Left lobe of liver (tissue), 2 donors: ENCODE measurements around the gene SLC41A3. TPM values are rescaled to one million over a fixed set of nuclear protein-coding genes. Genes with fewer than 3 reads are reported as not detected.
"Not testable (repeated sequence)": the region's sequence is repeated elsewhere in the genome, so short reads cannot be mapped to it uniquely, and the experiment has no call there.

Experiments
- ATAC-seq: fragments of 200-7000 bp; cut with Tn5 transposase; one replicate; pipeline ENCODE4 v1.9.1; 2020; ENCODE audit warnings: mild to moderate bottlenecking, moderate library complexity
- DNase-seq: peaks from one replicate; pipeline ENCODE4 v3.0.0-alpha.2; 2020; ENCODE audit warnings: low spot score
- total RNA-seq: library from RNA; stranded (reverse); gene quantifications from one replicate; pipeline ENCODE4 v1.2.1, GENCODE V29; 2021
- donor health status: DM: no; HTN: no; CAD: no; lungs with moderate emphysema.
- donor health status: DM: no; HTN: yes; CAD: no.

Gene SLC41A3
- total RNA-seq, 1 donor from 2014 or later: 15.7 TPM

DNA sequence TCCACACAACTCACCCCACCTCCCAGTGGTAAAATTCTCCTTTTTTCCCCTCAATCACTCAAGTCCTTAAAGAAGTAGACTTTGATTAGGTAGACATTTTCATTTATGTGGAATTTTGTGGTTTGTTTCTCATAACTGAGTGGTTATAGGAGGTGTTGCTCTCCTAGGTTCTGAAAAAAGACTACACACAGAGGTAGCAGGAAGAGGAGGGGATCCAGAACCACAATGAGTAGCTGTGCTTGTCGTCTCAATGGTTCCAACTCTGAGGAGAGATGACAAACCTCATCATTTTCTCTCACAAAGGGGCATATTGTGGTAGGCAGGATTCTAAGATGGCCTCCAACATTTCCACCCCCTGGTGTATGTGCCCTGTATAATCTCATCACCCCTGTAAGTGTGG lies 120.1 kb downstream of the SLC41A3 start:
- ATAC-seq, DNase-seq: not testable (repeated sequence)

DNA sequence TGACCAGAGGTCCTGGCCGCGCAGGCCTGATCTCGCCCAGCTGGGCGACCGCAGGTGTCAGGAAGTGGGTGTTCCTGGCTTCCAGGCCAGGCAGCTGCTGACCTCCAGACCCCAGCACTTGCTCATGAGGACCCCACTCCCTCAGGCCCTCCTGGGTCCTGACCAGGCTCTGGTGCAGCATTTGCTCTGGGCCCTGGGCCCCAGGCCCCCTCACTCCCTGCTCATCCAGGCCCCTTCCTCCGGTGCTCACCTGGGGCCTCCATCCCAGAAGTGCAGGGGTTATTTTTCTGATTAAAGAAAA lies 122.7 kb downstream of the SLC41A3 start:
- DNase-seq: no peak
- ATAC-seq: no peak

DNA sequence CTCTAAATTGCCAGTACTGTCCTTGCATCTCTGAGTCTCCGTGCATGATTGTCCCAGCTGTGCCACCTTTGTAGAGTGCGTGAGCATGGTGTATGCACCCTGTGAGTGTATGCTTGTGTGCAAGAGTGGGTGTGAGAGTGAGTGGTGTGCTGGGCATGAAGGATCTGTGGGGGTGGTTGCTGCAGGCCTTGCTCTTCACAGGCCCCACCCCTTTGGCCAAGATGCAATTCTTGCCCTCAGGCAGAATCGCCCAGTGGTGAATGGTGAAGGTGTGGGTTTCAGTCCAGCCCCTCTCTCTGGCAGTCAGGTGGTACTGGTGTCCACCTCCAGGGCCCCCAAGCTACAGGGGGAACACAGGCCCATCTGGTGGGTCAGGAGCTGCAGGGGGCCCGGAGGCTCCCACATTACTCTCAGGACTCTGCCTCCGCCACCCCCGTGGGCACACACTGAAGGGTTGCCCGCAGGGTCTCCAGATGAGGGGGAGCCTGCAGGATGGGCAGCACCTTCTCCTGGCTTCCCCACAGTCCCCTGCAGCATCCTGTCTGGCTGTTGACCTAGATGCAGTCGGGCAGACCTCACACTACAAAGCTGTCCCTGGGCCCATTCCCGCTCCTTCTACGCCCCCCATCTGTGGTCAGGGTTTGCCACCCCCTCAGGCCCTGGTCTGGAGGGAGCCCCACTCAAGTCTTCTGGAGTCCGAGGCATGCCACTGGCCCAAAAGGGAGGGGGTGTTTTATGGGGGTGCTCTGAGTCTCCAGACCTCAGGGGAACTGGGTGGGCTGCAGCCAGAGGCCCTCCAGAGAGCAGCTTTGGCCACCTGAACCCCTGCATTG lies 123.3 kb downstream of the SLC41A3 start:
- no peak for ATAC-seq
- DNase-seq: no peak

DNA sequence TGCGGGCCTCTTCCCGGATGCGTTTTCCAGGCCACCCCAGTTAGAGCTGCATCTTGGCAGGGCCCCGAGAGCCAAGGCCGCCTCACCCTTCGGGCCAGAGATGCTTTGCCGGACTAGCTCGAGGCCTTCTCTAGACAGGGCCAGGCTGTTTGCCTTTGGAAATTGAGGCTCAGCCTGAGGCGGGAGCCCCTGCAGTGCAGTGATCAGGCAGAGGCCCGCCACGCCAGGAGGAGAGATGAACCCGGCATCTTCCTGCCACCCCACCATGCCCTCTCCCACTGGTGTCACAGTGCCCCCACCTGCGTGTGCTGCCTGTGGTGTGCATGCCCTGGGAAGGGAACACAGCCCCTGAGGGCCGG lies 123.9 kb downstream of the SLC41A3 start:
- no peak for DNase-seq
- ATAC-seq: no peak

DNA sequence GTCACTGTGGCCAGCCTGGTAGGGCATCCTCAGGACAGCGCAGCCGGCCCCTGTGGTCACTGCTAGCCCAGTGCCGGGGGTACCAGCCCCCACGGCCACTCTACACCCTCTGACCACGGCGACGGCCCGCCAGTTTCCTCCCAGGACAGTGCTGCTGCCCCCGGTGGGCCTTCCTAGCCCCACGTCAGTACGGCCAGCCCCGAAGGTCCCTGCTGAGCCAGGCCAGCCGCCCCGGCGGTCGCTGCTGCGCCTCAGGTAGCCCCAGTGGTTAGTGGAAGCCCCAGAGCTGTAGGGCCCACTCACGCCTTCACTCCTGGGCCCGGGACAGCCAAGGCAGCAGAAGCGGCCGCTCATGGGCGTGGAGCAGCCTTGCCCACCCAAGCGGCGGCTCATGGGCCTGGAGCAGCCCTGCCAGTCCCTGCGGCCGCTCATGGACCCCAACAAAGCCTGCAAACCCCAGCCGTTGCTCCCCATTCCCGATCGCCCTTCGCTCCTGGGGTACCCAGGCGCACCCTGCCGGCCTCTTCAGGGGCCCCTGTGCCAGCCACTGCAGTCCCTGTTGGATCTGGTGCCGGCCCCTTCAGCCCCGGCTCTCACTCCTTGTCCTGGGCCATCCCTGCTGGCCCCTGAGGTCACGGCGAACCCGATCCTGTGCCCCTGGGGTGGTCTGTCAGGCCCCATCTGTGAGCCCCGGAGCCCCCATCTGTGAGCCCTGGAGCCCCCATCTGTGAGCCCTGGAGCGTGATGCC lies 124.4 kb downstream of the SLC41A3 start:
- ATAC-seq (no peak), DNase-seq (no peak)

DNA sequence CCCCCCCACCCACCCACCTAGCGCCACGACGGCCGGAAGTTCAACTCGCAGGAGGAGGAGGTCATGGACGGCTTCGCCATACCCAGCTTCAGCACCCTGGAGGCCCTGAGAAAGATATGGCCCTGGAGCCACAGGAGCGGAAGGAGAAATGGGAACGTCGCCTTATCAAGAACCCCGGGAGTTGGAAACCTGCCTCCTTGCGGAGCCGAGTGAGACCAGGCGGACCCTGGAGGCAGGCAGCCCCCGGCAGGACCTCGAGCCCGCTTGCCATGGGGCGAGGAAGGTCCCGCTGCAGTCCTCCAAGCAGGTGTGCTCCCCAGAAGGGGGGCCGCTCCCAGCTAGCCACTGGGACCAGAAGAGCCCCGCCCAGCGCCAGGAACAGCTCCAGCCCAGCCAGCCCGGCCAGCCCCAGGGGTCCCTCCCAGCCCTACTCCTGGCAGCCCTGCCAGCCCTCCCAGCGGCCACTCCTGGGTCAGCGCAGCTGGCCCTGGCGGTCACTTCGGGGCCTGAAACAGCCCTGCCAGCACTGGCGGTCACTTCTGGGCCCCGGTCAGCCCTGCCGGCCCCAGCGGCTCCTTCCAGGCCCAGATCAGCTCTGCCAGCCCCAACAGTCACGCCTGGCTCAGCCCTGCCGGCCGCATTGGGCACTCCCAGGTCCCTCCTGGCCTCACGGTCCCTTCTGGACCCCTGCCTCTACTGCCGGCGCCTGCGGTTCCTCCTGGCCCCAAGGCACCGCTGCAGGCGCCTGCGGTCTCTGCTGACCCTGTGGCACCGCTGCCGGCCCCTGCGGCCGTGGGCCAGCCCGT lies 125.2 kb downstream of the SLC41A3 start:
- ATAC-seq (no peak), DNase-seq (no peak)

DNA sequence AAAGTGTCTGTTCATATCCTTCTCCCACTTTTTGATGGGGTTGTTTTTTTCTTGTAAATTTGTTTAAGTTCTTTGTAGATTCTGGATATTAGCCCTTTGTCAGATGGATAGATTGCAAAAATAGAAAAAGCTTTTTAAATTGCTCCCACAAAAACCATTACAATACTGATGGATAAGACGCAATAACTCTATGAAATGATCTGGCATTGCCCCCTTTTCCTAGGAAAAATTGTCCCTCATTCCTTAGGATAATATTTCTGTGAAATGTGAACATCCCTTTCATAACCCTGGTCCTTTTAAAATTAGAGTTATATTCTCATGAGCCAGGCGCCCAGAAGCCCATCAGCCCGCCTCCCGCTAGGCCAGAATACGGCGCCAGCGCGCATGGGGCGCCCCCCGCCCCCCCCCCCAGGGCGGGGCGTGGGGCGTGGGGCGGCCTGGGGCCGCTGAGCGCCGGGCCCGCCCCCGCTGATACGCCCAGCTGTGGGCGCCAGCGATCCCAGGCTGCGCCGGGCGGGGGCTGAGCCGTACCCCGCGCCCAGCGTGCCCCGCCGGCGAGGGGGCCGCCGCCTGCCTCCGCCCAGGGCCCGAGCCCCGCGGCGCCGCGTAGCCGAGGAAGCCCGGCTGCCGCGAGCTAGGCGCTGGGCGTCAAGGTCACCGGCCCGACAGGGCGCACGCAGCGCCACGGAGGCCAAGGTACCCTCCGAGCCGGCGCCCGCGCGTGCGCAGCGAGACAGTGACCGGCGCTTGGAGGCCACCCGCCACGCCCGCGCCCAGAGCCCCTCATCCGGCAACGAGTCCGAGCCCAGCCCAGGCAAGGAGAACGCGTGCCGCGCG lies 126.0 kb downstream of the SLC41A3 start:
- ATAC-seq (no peak), DNase-seq (no peak)

DNA sequence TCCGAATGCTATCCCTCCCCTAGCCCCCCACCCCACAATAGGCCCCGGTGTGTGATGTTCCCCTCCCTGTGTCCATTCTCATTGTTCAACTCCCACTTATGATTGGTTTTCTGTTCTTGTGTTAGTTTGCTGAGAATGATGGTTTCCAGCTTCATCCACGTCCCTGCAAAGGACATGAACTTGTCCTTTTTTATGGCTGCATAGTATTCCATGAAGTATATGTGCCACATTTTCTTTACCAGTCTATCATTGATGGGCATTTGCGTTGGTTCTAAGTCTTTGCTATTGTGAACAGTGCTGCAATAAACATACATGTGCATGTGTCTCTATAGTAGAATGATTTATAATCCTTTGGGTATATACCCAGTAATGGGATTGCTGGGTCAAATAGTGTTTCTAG lies 126.9 kb downstream of the SLC41A3 start:
- ATAC-seq, DNase-seq: not testable (repeated sequence)

Other genes with a start within 250 kb of the SLC41A3 start
- 0.60 TPM for gene ROPN1B, start 114.9 kb downstream of the SLC41A3 start, total RNA-seq
- 492 TPM for gene ALDH1L1, start 96.5 kb upstream of the SLC41A3 start, total RNA-seq